HG03354 (cell line): Measurements from ENCODE around the gene RREB1.
A peak's percentile ranks its signal among the peaks of the same experiment; 100 is the strongest.

Experiments used
- ATAC-seq: cut with Tn5 transposase; IDR thresholded peaks from one replicate; pipeline ENCODE4 v1.9.1; 2021; ENCODE audit warnings: mild to moderate bottlenecking; ENCODE audit not compliant: unreplicated experiment, poor library complexity, severe bottlenecking

The RREB1 gene

DNA sequence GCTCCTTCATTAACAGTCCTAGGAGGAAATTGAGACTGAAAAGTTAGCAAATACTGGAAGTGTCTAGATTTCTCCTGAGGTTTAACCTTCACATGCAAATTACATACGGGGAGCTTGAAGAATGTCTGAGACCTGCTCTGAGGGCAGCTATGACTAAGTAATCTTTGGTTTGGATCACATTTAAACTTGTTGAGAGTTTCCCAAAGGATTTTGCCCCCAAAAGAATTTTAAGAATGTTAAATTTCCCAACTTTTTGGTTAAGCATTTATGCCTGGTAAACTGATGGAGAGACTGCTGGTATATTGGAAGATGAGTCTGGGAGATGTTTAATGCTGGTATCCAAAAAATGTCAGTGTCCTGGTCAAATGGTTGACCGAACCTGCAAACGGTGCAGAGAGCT lies 97.0 kb downstream of the RREB1 start:
- ATAC-seq = no peak

DNA sequence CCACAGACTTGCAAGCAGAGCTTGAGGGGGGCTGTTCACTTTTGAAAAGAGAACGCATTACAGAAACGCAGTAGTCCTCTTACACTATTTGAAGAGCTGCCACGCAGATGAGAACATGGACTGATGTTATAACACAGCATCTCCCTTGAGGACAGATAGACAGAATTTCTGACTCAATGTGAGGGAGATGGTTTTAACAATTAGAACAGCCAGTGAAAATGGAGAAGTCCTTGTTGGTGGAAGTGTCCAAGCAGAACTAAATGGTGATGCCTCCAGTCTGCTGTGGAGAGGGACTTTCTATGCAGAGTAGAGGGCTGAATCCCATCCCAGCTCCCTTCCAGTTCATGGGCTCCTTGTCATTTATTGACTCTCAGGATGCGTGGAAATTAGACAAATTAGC lies 100.0 kb downstream of the RREB1 start:
- ATAC-seq = no peak

DNA sequence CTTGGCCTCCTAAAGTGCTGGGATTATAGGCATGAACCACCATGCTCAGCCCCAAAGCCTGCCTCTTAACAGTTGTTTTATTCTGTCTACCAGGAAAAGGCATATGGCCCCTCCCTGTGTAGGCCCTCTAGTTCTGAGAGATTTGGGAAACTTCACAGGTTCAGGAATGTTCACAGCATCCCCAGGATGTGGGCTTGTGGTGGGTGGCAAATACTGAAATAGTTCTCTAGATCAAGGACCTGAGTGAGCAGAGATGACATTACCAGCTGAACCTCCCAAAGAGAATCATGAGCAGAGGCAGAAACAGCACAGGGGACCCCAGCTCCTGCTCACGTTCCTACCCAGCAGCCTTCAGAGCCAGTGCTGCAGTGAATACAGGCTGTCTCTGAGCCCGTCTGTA lies 105.7 kb downstream of the RREB1 start:
- ATAC-seq = no peak

DNA sequence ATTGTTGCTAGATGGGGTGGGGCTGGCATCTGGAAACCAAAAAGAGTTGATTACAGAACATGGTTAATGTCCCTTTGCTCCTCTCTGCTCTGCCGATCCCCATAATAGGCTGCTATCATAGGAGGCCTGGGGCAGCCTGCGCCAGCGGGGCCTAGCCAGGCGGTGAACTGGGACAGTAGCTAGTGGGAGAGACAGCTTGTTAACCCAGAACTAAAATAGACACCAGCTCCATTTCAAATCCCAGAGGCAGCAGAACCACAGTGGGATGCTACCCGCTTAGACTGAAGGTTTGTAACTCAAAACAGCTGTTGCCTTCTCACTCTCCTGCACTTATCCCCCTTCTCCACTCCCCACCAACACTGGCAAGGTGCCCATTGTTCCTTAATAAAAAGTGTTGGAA lies 106.7 kb downstream of the RREB1 start:
- no peak for ATAC-seq

- no peak for ATAC-seq
Observed at GRCh38 chr6:7215131-7215530, 107.4 kb downstream of the RREB1 start.

DNA sequence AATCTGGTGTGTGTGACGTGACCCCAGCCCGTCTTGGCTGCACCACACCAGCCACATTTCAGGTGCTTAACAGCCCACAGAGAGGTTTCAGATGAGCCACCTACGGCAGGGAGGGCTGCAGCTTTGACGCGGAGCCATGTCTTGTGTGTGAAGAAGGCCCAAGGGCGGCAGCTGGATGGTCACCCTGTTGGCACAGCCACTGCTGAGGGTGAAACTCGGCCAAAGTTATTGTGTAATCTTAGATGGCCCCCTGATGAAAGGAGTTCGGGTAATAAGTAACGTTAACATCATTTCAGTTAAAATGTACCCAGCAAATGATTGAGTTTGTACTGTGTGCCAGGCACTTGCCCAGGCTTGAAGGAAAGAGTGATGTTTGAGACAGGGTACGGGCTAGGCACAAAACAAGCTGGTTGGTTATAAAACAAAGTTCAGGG lies 108.1 kb downstream of the RREB1 start:
- peak; percentile 78 for ATAC-seq

DNA sequence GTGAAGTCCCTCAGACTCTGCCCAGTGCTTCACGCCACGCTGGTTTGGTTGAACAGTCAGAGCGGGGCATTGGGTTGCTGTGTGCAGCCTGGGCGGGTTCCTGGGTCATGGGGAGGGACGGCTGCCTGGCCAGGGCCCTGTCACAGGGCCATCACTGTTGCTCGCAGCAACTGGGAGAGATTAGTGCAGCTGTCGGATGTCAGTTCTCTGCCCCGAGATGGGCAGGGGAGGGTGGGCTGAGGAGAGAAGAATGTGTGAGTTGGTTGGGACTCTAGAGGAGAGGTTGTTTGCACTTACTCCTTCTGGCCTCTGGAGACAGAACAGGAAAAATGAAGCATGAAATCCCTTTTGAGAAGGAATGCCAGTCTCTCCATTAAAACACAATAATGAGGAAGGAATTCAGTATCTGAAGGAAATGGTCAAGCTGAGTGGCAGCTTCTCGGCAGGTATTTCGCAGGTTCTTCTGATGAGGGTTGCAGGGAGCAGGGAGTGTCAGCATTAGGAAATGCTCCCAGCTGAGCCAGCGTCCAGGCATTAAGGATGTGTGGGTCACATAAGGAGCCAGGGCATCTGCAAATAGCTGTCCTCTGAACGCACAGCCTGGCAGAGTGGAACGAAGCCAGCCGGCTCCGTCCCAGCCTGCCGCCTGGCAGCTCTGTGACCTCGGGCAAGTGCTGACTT lies 109.3 kb downstream of the RREB1 start:
- no peak for ATAC-seq

GRCh38 chr6:7218406-7218988 lies 110.7 kb downstream of the RREB1 start:
- no peak for ATAC-seq

GRCh38 chr6:7219310-7219709 lies 111.5 kb downstream of the RREB1 start:
- ATAC-seq = no peak

DNA sequence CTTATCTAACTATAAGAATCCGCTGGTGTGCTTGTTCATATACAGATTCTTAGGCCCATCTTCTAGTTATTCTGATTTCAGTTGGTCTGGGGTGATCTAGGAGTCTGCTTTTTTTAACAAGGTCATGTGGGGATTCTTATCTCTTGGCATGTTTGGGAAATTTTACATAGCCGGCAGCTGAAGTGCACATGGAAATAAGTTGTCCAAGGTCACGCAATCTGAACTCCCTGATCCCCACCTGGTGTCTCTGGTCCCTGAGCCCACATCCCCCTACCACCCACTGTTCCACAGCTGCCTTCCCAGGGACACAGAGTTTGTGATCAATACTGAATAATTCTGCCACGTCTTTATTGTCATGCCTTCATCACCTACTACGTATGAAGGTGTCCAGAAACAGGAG lies 114.4 kb downstream of the RREB1 start:
- ATAC-seq = no peak

DNA sequence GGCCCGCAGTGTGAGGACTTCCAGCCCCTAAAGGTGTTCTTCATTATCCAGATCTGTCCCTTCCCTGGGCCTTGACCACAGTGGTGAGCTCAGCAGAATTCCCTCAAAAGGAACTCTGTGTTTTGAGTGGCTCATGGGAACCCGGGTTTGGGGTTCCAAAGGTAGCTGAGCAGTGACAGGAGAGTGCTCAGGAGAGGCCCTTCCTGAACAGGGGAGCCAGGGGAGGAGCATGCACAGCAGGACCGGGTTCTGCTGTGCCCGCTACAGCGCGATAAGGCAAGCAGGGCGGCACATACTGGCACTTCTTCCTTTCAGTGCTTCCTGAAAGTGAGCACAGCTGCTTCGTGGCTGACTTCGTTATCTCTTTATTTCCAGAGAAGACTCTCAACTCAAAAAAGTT lies 117.0 kb downstream of the RREB1 start:
- ATAC-seq = no peak

DNA sequence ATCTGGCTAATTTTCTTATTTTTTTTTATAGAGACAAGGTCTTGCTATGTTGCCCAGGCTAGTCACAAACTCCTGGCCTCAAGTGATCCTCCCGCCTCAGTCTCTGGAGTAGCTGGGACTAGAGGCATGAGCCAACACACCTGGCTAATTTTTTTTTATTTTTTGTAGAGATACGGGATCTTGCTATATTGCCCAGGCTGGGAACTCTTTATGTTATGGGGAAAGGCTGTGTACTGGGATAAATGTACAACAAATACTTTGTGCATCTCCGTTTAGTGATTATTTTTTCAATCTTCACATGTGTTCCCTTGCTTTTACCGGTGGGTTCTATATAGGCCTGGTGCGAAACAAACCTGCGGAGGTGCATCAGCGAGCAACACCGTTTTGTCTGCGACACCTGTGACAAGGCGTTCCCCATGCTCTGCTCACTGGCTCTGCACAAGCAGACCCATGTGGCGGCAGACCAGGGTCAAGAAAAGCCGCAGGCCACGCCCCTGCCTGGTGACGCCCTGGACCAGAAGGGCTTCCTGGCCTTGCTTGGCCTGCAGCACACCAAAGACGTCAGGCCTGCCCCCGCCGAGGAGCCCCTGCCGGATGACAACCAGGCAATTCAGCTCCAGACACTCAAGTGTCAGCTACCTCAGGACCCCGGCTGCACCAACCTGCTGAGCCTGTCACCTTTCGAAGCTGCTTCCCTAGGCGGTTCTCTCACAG lies 121.1 kb downstream of the RREB1 start:
- ATAC-seq = no peak

GRCh38 chr6:7229376-7230326 lies 121.9 kb downstream of the RREB1 start:
- ATAC-seq = no peak

DNA sequence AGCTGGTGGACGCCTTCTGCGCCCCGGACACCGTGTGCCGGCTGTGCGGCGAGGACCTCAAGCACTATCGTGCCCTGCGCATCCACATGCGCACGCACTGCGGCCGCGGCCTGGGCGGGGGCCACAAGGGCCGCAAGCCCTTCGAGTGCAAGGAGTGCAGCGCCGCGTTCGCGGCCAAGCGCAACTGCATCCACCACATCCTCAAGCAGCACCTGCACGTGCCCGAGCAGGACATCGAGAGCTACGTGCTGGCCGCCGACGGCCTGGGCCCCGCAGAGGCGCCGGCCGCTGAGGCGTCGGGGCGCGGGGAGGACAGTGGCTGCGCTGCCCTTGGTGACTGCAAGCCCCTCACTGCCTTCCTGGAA lies 122.5 kb downstream of the RREB1 start:
- ATAC-seq = no peak

- ATAC-seq = no peak
Observed at GRCh38 chr6:7230956-7231713, 123.4 kb downstream of the RREB1 start.

DNA sequence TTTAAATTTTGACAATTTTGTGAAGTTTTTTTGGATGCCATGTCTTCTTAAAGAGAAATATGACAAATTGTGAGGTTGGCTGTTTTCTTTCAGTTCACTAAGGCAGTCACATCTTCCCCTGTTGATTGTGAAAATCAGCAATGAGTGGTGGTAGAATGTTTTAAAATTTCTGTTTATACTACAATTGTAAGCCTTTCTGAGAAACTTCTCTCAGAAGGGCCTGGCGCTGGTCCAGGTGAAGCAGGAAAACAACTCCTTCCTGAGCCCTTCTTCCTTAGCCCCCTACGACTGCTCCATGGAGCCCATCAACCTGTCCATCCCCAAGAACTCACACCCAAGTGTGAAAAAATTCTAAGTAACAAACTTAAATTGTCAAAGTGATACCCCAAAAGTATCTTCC lies 124.6 kb downstream of the RREB1 start:
- ATAC-seq = no peak

DNA sequence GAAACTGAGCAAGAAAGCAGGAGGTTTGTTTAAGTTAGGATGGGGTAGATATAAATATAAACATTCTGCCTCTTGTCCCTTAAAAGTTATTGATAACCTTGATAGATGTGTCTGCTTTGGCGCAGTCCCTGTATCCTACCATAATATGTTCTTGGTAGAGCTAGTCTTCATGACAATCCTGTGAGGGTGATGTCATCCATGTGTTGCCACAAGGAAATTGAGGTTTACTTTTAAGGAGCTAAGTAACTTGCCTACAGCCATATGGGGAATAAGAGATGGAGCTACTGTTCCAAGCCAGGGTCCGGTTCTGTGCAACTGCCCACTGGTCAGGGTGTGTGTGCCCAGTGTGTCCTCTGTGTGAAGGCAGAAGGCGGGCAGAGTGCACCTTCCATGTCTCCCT lies 126.8 kb downstream of the RREB1 start:
- no peak for ATAC-seq

DNA sequence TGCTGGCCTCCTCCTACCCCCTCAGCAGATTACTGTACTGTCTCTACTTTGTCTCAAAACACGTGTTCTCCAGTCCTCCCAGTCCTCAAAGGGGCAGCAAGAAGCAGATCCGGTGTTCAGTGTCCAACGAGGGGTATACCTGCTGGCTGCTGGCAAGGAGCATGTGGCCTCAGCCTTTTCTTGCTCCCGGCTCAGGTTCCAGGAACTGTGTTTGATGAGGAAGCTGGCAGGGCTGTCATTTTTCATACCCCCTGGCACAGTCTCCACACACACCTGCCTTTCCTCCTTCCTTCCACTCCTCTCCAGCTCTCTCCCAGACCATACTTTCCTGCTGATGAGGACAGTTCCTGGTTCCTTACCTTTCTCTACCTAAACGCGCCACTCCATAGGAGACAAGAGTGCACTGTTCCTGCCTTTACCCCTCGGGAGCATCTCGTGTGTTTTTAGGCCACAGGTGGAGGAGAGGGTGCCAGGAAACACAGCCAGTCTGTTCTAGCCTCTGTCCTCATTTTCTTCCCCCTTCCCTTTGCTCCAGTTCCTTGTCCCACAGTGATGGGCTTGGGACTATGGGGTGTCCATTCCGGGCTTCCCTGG lies 128.0 kb downstream of the RREB1 start:
- ATAC-seq = no peak
